GM10248 (cell line): ENCODE measurements around the gene MLLT11.

Experiments
- CTCF ChIA-PET: fragments of 300-600 bp; sonication (Branson Sonifier 250); formaldehyde crosslinking; extraction: SDS; loops from one replicate; lab custom pipeline; 2021; ENCODE audit warnings: antibody characterized with exemption; lab: Yijun Ruan, JAX
- POLR2A ChIA-PET: fragments of 350-650 bp; sonication (Branson Sonifier 250); formaldehyde crosslinking; extraction: SDS; loops from one replicate; lab custom pipeline; 2020; ENCODE audit warnings: antibody characterized with exemption; lab: Yijun Ruan, JAX
- DNase-seq: peaks from one replicate; pipeline ENCODE4 v3.0.0; 2012; ENCODE audit errors: extremely low spot score
- CTCF ChIP-seq: IDR thresholded peaks from 2 replicates; pipeline ENCODE4 v1.5.1; 2012; ENCODE audit warnings: mild to moderate bottlenecking, low read depth; ENCODE audit errors: extremely low read depth, missing control alignments, control extremely low read depth

MLLT11 gene

GRCh38 chr1:151026460-151026859, 33.7 kb upstream of the MLLT11 start:
- POLR2A ChIA-PET: no interaction called here
- CTCF ChIA-PET: interaction anchor here (0.9 to 1.6 kb wide), 8 partner anchors 8 to 130 kb away, joined by 3 to 5 read pairs (median 4); partner anchors contain the start of genes MINDY1 and TNFAIP8L2
- no peak for DNase-seq
- no peak for TF ChIP-seq CTCF

- no peak for DNase-seq
- ChIA-PET POLR2A (no interaction called here), CTCF (interaction anchor here (1.4 to 1.7 kb wide), 3 partner anchors 10 to 16 kb away, joined by 3 to 6 read pairs (median 5); partner anchors contain the start of gene C1orf56)
- TF ChIP-seq CTCF: no peak
These were observed 28.0 kb upstream of the MLLT11 start for GRCh38 chr1:151032164-151032563.

GRCh38 chr1:151035167-151035566, 25.0 kb upstream of the MLLT11 start:
- no peak for TF ChIP-seq CTCF
- POLR2A ChIA-PET: no interaction called here
- CTCF ChIA-PET: interaction anchor here (1.1 to 1.7 kb wide), 3 partner anchors 9 to 13 kb away, joined by 4 to 5 read pairs (median 4); partner anchors contain the start of gene C1orf56
- DNase-seq: no peak

- no peak for DNase-seq
- no peak for TF ChIP-seq CTCF
- CTCF ChIA-PET: interaction anchor here (0.8 to 2.0 kb wide), 3 partner anchors 12 to 63 kb away, joined by 3 to 11 read pairs (median 5); no protein-coding TSS in a partner anchor
- POLR2A ChIA-PET: interaction anchor here (0.5 kb wide), 1 partner anchor 13 kb away, joined by 6 read pairs; no protein-coding TSS in a partner anchor
These were observed 23.8 kb upstream of the MLLT11 start, which contains the start of gene BNIPL for GRCh38 chr1:151036356-151036755. BNIPL (plus strand) TSS chr1:151036586; CDS start chr1:151036726, 140 bp downstream.

GRCh38 chr1:151037032-151037431, 23.2 kb upstream of the MLLT11 start:
- no peak for TF ChIP-seq CTCF
- CTCF ChIA-PET: interaction anchor here (0.8 to 2.0 kb wide), 3 partner anchors 12 to 63 kb away, joined by 3 to 11 read pairs (median 5); no protein-coding TSS in a partner anchor
- no peak for DNase-seq
- POLR2A ChIA-PET: interaction anchor here (0.5 kb wide), 1 partner anchor 12 kb away, joined by 6 read pairs; no protein-coding TSS in a partner anchor

- DNase-seq: no peak
- POLR2A ChIA-PET: no interaction called here
- CTCF ChIA-PET: interaction anchor here (1.5 to 1.6 kb wide), 3 partner anchors 12 to 20 kb away, joined by 3 to 5 read pairs (median 5); partner anchors contain the start of gene CDC42SE1
- TF ChIP-seq CTCF: no peak
These were observed 20.7 kb upstream of the MLLT11 start for GRCh38 chr1:151039521-151039920.
